Gastroesophageal sphincter (tissue), 4 donors: ENCODE data around the gene ZFHX3. TPM values are rescaled to one million over a fixed set of nuclear protein-coding genes. Genes with fewer than 3 reads are reported as not detected.

Experiments
- ATAC-seq: fragments of 150-250 bp; one replicate; pipeline ENCODE4 v1.9.1; 2016; ENCODE audit warnings: mild to moderate bottlenecking, moderate library complexity
- H3K27ac ChIP-seq, 4 donors: fragments of 200-600 bp; sonication (generic) in 3 of 4; 1 replicate in 3 of 4; 2 replicates in 1 of 4; pipeline ENCODE4 v1.5.1; 2016 to 2019
- H3K27me3 ChIP-seq: fragments of 200-600 bp; sonication (generic); one replicate; pipeline ENCODE4 v1.5.1; 2019
- H3K36me3 ChIP-seq, 2 donors: fragments of 200-600 bp; sonication (generic); one replicate each; pipeline ENCODE4 v1.5.1; 2019; ENCODE audit warnings: control low read depth in 1 of 2
- H3K4me1 ChIP-seq, 3 donors: fragments of 200-600 bp; sonication (generic); 1 replicate in 2 of 3; 2 replicates in 1 of 3; pipeline ENCODE4 v1.5.1; 2016 to 2019; ENCODE audit warnings: control low read depth in 2 of 3
- H3K4me3 ChIP-seq, 2 donors: fragments of 200-600 bp; sonication (generic); one replicate each; pipeline ENCODE4 v1.5.1; 2019; ENCODE audit warnings: mild to moderate bottlenecking in 1 of 2, moderate library complexity in 1 of 2
- H3K9me3 ChIP-seq, 3 donors: fragments of 200-600 bp; sonication (generic); one replicate each; pipeline ENCODE4 v1.5.1; 2017 to 2019; ENCODE audit warnings: control low read depth in 2 of 3
- EP300 ChIP-seq: sonication (generic); formaldehyde crosslinking; IDR thresholded peaks from one replicate; pipeline ENCODE4 v1.6.1; 2017; ENCODE audit warnings: antibody characterized with exemption, mild to moderate bottlenecking
- POLR2A ChIP-seq, 2 donors: fragments of 450-650 bp; IDR thresholded peaks; one replicate each; pipeline ENCODE4 v1.6.1; 2017; ENCODE audit warnings: antibody characterized with exemption in 2 of 2, mild to moderate bottlenecking in 2 of 2, moderate library complexity in 1 of 2
- POLR2AphosphoS5 ChIP-seq: sonication (generic); formaldehyde crosslinking; IDR thresholded peaks from one replicate; pipeline ENCODE4 v1.6.1; 2017; ENCODE audit warnings: antibody characterized with exemption
- WGBS, 2 donors: methylation state at CpG; one replicate each; pipeline ENCODE4 v1.1.5; 2018; ENCODE audit warnings: low coverage in 1 of 2; 5-methylcytosine and 5-hydroxymethylcytosine counted together
- total RNA-seq, 4 donors: library from RNA; depleted of rRNA; stranded (reverse); fragments of >200 nt; gene quantifications; one replicate each; pipeline ENCODE4 v1.1.0, GENCODE V29; 2016
- TF ChIP-seq, protein P1 (sequence below), 4 experiments: fragments of 200-600 bp in 2 of 4; fragments of 450-650 bp in 2 of 4; sonication (generic) in 1 of 4; IDR thresholded peaks; one replicate each; pipeline ENCODE4 v1.5.1; 2017 to 2019; ENCODE audit warnings: antibody characterized with exemption in 4 of 4, mild to moderate bottlenecking in 2 of 4, moderate library complexity in 2 of 4

The ZFHX3 gene
- total RNA-seq, 4 donors from 2014 or later, result 24.0 to 47.1 (median 29.5) TPM

- TF ChIP-seq EP300, result no peak
- TF ChIP-seq, protein P1, sequence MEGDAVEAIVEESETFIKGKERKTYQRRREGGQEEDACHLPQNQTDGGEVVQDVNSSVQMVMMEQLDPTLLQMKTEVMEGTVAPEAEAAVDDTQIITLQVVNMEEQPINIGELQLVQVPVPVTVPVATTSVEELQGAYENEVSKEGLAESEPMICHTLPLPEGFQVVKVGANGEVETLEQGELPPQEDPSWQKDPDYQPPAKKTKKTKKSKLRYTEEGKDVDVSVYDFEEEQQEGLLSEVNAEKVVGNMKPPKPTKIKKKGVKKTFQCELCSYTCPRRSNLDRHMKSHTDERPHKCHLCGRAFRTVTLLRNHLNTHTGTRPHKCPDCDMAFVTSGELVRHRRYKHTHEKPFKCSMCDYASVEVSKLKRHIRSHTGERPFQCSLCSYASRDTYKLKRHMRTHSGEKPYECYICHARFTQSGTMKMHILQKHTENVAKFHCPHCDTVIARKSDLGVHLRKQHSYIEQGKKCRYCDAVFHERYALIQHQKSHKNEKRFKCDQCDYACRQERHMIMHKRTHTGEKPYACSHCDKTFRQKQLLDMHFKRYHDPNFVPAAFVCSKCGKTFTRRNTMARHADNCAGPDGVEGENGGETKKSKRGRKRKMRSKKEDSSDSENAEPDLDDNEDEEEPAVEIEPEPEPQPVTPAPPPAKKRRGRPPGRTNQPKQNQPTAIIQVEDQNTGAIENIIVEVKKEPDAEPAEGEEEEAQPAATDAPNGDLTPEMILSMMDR (IDR thresholded peaks at IDR 0.05), result peak in 3 of 4 experiments; percentile 31 to 47 (median 35)
- TF ChIP-seq POLR2AphosphoS5, result peak; percentile 6
- peak; percentile 45 to 65 for TF ChIP-seq POLR2A (IDR thresholded peaks at IDR 0.05)
- Histone ChIP-seq H3K27ac (peak overlapping the region; percentile 84 to 97 (median 92)), H3K27me3 (peaks cover 3% of the 10 kb centered on the region), H3K4me3 (peak overlapping the region; percentile 91 to 98), H3K4me1 (peaks cover 0 to 81% (median 14%) of the 10 kb centered on the region in 3 donors), H3K9me3 (no peaks in the 10 kb centered on the region), H3K36me3 (no peaks in the 10 kb centered on the region)
- 1 to 4% methylated on average over 6 to 27 of the region's 101 CpGs for WGBS, 2 donors
- ATAC-seq, result peak; percentile 45
Measured at GRCh38 chr16:73057291-73058210, 9.6 kb upstream of the ZFHX3 start.

DNA sequence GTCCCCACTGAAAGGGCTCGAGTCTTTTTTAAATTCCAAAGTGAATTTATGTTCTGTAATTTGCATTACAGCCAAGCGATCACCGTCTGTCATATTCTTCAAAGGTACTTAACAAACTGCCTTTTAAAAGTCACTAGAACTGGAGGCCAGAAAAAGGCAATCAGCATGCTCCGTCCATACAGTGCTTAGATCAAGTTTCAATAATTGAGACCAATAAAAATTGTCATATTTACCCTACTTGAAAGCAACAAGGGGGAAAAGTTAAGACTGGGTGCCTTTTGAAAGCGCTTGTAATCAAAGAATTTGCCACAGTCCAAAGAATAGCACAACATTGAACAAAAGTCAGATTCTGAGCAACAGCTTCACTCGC is 9.0 kb upstream of the ZFHX3 start:
- Histone ChIP-seq H3K36me3 (no peaks in the 10 kb centered on the region), H3K27ac (peak overlapping the region; percentile 84 to 97 (median 92)), H3K4me1 (peaks cover 0 to 84% (median 14%) of the 10 kb centered on the region in 3 donors), H3K9me3 (no peaks in the 10 kb centered on the region), H3K4me3 (peak overlapping the region; percentile 91 to 98), H3K27me3 (no peaks in the 10 kb centered on the region)
- no peak for ATAC-seq
- TF ChIP-seq, protein P1 (IDR thresholded peaks at IDR 0.05), result no peak
- TF ChIP-seq POLR2A (IDR thresholded peaks at IDR 0.05) (no peak), POLR2AphosphoS5 (no peak), EP300 (no peak)
- WGBS, 2 donors, result 29 to 32% methylated on average over 6 of the region's 6 CpGs

DNA sequence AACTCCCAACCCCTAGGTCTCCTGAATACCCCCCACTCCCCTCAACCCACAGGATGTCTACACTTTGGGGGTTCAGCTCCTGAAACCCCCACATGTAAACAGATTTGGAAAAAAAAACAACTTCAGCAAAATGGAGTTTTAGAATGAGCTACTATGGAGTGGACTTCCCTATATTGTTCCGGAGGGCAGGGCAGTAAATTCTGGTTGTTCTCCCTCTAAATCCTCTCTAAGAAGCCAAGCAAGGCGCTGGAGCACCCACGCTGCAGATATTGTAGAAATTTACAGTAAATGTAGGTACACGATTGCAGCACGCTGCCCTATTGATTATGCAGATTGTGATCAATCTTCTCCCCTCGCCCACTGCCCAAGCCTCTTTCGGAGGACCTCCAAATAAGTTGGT is 8.5 kb upstream of the ZFHX3 start:
- no peaks in the 10 kb centered on the region for H3K27me3 ChIP-seq
- 56 to 62% methylated on average over 4 to 7 of the region's 7 CpGs for WGBS, 2 donors
- H3K9me3 ChIP-seq, result no peaks in the 10 kb centered on the region
- peak overlapping the region; percentile 91 to 98 for H3K4me3 ChIP-seq
- ATAC-seq, result no peak
- TF ChIP-seq, protein P1 (IDR thresholded peaks at IDR 0.05), result no peak
- no peak for TF ChIP-seq POLR2AphosphoS5
- no peak for TF ChIP-seq EP300
- no peak for TF ChIP-seq POLR2A (IDR thresholded peaks at IDR 0.05)
- peaks cover 0 to 85% (median 14%) of the 10 kb centered on the region in 3 donors for H3K4me1 ChIP-seq
- H3K36me3 ChIP-seq, result no peaks in the 10 kb centered on the region
- H3K27ac ChIP-seq, result peak overlapping the region; percentile 84 to 97 (median 92)

- no peaks in the 10 kb centered on the region for H3K27me3 ChIP-seq
- H3K4me3 ChIP-seq, result peak overlapping the region in 1 of 2 donors; percentile 91
Measured at GRCh38 chr16:73054813-73055482, 7.0 kb upstream of the ZFHX3 start.

More at GRCh38 chr16:73054813-73055482, 7.0 kb upstream of the ZFHX3 start:
- H3K36me3 ChIP-seq, result no peaks in the 10 kb centered on the region
- WGBS, 2 donors, result 19 to 46% methylated on average over 4 to 5 of the region's 5 CpGs
- peaks cover 0 to 85% (median 21%) of the 10 kb centered on the region in 3 donors for H3K4me1 ChIP-seq
- no peaks in the 10 kb centered on the region for H3K9me3 ChIP-seq
- ATAC-seq, result no peak
- H3K27ac ChIP-seq, result peak overlapping the region; percentile 84 to 97 (median 92)
- no peak for TF ChIP-seq POLR2AphosphoS5
- TF ChIP-seq POLR2A (IDR thresholded peaks at IDR 0.05), result no peak
- no peak for TF ChIP-seq EP300
- TF ChIP-seq, protein P1 (IDR thresholded peaks at IDR 0.05), result no peak
